HG03108 (cell line): ENCODE data around the gene MRPS9.

ENCODE experiments used
- ATAC-seq: cut with Tn5 transposase; IDR thresholded peaks from one replicate; pipeline ENCODE4 v1.9.1; 2021; ENCODE audit warnings: moderate library complexity; ENCODE audit not compliant: unreplicated experiment

Gene MRPS9

GRCh38 chr2:105037572-105038382, at the start of gene MRPS9:
Gene MRPS9, plus strand, starts transcription at chr2:105038069. Its CDS starts 24 bp downstream, at chr2:105038093.
- peak; percentile 100 for ATAC-seq

- no peak for ATAC-seq
These were observed 32.5 kb upstream of the MRPS9 start for GRCh38 chr2:105005181-105005951.

- ATAC-seq: no peak
These were observed 30.5 kb upstream of the MRPS9 start for GRCh38 chr2:105007367-105007766.

GRCh38 chr2:105032476-105032875, 5.4 kb upstream of the MRPS9 start:
- no peak for ATAC-seq

- ATAC-seq: no peak
These were observed 3.7 kb upstream of the MRPS9 start for GRCh38 chr2:105034170-105034569.

- peak; percentile 2 for ATAC-seq
These were observed 653 bp downstream of the MRPS9 start for GRCh38 chr2:105038383-105039061.

GRCh38 chr2:105039559-105039958, 1.7 kb downstream of the MRPS9 start:
- ATAC-seq: no peak

- no peak for ATAC-seq
These were observed 4.3 kb downstream of the MRPS9 start for GRCh38 chr2:105042189-105042588.

- no peak for ATAC-seq
These were observed 14.9 kb downstream of the MRPS9 start for GRCh38 chr2:105052773-105053172.

- ATAC-seq: no peak
These were observed 17.7 kb downstream of the MRPS9 start for GRCh38 chr2:105055613-105056012.

- ATAC-seq: no peak
These were observed 18.4 kb downstream of the MRPS9 start for GRCh38 chr2:105056245-105056644.

GRCh38 chr2:105057005-105057404, 19.1 kb downstream of the MRPS9 start:
- ATAC-seq: no peak

GRCh38 chr2:105061560-105061959, 23.7 kb downstream of the MRPS9 start:
- no peak for ATAC-seq

- no peak for ATAC-seq
These were observed 24.3 kb downstream of the MRPS9 start for GRCh38 chr2:105062158-105062557.

GRCh38 chr2:105068387-105068786, 30.5 kb downstream of the MRPS9 start:
- ATAC-seq: no peak

GRCh38 chr2:105068875-105069274, 31.0 kb downstream of the MRPS9 start:
- ATAC-seq: no peak

GRCh38 chr2:105070010-105070865, 32.4 kb downstream of the MRPS9 start:
- ATAC-seq: no peak

- no peak for ATAC-seq
These were observed 33.5 kb downstream of the MRPS9 start for GRCh38 chr2:105071379-105071778.

GRCh38 chr2:105072039-105072438, 34.2 kb downstream of the MRPS9 start:
- ATAC-seq: peak; percentile 95

- ATAC-seq: no peak
These were observed 35.7 kb downstream of the MRPS9 start for GRCh38 chr2:105073591-105073990.

- ATAC-seq: no peak
These were observed 38.3 kb downstream of the MRPS9 start for GRCh38 chr2:105076121-105076520.
